ENCODE data around the gene CREB5.

Gene CREB5

GRCh38 chr7:28481091-28481926 is 69.0 kb downstream of the CREB5 start:
- DNase-seq = no peak

- DNase-seq = no peak
These were observed 70.8 kb downstream of the CREB5 start for GRCh38 chr7:28483112-28483511.

GRCh38 chr7:28483908-28484605 is 71.7 kb downstream of the CREB5 start:
- DNase-seq = no peak

- DNase-seq = no peak
These were observed 72.3 kb downstream of the CREB5 start for GRCh38 chr7:28484606-28484935.

GRCh38 chr7:28487487-28487886 is 75.2 kb downstream of the CREB5 start:
- no peak for DNase-seq

GRCh38 chr7:28488061-28488791 is 75.9 kb downstream of the CREB5 start:
- no peak for DNase-seq

GRCh38 chr7:28490831-28491230 is 78.5 kb downstream of the CREB5 start:
- no peak for DNase-seq

GRCh38 chr7:28493477-28493876 is 81.2 kb downstream of the CREB5 start:
- no peak for DNase-seq

- no peak for DNase-seq
These were observed 84.7 kb downstream of the CREB5 start for GRCh38 chr7:28497009-28497408.

- no peak for DNase-seq
These were observed 86.3 kb downstream of the CREB5 start for GRCh38 chr7:28498636-28499035.

- DNase-seq = no peak
These were observed 87.8 kb downstream of the CREB5 start for GRCh38 chr7:28500138-28500537.

- no peak for DNase-seq
These were observed 90.1 kb downstream of the CREB5 start for GRCh38 chr7:28502408-28502807.

- no peak for DNase-seq
These were observed 91.1 kb downstream of the CREB5 start for GRCh38 chr7:28503396-28503795.

- DNase-seq = no peak
These were observed 92.7 kb downstream of the CREB5 start for GRCh38 chr7:28505014-28505413.

- no peak for DNase-seq
These were observed 93.5 kb downstream of the CREB5 start for GRCh38 chr7:28505867-28506266.

- DNase-seq = no peak
These were observed 95.4 kb downstream of the CREB5 start for GRCh38 chr7:28507525-28508282.

GRCh38 chr7:28509251-28510025 is 97.1 kb downstream of the CREB5 start:
- DNase-seq = no peak

GRCh38 chr7:28510026-28510369 is 97.7 kb downstream of the CREB5 start:
- DNase-seq = no peak

- no peak for DNase-seq
These were observed 100.5 kb downstream of the CREB5 start for GRCh38 chr7:28512668-28513440.

GRCh38 chr7:28516390-28517172 is 104.3 kb downstream of the CREB5 start:
- no peak for DNase-seq

- DNase-seq = no peak
These were observed 104.9 kb downstream of the CREB5 start for GRCh38 chr7:28517206-28517605.
